Measurements from ENCODE around the gene CXCL6.

CXCL6 gene

DNA sequence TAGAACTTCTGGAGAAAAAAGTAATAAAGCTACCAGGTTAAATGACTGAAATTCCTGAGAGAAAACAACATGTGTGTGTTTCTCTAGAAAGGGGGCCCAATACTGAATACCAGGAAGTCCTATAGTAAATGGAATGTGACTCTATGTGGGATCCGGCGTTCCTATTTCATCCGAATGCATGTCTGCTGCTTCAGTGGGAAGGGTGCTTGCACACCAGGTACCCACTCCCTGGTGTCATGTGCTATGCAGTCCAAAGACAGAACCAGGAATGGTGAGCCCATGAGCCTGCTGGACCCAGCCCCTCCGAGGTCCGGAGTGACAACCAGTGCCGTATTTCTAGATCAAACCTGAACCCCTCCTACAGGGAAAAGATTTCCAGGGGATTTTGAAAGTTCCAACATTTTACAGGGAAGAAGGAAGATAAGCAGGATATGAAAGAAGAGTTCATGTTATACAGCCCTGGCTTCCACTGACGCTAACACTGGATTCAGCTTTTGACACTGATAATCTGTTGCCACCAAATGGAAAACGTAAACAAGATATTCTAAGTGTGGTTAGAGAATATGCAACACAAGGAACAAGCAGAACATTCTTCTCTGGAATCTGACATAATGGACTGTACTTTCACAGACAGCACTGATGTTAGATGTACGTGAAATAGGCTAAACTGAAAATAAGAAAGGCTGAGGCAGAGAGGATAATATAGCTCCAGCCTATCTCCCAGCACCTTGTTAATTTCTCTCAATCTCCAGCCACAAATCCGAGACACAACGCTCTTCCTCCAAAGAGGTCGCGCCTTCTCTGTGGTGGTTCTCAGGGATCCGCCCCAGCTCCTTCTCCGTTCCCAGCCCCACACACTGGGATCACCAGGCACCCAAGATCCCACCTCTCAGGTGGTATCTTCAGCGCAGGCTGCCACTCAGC is 32.0 kb downstream of the CXCL6 start:
- DNase-seq (ENCODE audit: low read depth) = no peak

DNA sequence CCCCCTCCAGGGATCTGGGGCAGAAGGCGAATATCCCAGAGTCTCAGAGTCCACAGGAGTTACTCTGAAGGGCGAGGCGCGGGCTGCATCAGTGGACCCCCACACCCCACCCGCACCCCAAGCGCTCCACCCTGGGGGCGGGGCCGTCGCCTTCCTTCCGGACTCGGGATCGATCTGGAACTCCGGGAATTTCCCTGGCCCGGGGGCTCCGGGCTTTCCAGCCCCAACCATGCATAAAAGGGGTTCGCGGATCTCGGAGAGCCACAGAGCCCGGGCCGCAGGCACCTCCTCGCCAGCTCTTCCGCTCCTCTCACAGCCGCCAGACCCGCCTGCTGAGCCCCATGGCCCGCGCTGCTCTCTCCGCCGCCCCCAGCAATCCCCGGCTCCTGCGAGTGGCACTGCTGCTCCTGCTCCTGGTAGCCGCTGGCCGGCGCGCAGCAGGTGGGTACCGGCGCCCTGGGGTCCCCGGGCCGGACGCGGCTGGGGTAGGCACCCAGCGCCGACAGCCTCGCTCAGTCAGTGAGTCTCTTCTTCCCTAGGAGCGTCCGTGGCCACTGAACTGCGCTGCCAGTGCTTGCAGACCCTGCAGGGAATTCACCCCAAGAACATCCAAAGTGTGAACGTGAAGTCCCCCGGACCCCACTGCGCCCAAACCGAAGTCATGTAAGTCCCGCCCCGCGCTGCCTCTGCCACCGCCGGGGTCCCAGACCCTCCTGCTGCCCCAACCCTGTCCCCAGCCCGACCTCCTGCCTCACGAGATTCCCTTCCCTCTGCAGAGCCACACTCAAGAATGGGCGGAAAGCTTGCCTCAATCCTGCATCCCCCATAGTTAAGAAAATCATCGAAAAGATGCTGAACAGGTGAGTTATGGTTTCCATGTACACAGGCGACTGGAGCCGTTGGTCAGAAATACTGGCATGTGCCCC is 32.9 kb downstream of the CXCL6 start, which contains the start of gene CXCL1:
Gene CXCL1 (plus strand): TSS at position 264 of the 926 bp plus-strand sequence. CDS start 78 bp downstream, at position 342.
- DNase-seq (ENCODE audit: low read depth) = no peak

DNA sequence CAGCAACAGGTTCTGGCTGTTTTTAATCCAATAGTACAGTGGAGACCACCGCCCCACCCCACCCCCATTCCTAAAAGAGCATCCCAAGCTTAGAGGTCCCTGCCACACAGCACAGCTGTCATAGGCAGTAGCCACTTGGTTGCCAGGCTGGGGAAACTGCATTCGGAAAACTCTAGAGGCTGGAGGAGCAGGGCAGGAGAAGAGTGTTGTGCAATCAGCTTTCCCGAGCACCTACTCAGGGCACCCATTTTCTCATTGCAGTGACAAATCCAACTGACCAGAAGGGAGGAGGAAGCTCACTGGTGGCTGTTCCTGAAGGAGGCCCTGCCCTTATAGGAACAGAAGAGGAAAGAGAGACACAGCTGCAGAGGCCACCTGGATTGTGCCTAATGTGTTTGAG is 33.8 kb downstream of the CXCL6 start:
- DNase-seq (ENCODE audit: low read depth) = no peak

DNA sequence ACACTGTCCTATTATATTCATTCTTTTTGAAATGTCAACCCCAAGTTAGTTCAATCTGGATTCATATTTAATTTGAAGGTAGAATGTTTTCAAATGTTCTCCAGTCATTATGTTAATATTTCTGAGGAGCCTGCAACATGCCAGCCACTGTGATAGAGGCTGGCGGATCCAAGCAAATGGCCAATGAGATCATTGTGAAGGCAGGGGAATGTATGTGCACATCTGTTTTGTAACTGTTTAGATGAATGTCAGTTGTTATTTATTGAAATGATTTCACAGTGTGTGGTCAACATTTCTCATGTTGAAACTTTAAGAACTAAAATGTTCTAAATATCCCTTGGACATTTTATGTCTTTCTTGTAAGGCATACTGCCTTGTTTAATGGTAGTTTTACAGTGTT is 34.3 kb downstream of the CXCL6 start:
- DNase-seq (ENCODE audit: low read depth) = no peak

DNA sequence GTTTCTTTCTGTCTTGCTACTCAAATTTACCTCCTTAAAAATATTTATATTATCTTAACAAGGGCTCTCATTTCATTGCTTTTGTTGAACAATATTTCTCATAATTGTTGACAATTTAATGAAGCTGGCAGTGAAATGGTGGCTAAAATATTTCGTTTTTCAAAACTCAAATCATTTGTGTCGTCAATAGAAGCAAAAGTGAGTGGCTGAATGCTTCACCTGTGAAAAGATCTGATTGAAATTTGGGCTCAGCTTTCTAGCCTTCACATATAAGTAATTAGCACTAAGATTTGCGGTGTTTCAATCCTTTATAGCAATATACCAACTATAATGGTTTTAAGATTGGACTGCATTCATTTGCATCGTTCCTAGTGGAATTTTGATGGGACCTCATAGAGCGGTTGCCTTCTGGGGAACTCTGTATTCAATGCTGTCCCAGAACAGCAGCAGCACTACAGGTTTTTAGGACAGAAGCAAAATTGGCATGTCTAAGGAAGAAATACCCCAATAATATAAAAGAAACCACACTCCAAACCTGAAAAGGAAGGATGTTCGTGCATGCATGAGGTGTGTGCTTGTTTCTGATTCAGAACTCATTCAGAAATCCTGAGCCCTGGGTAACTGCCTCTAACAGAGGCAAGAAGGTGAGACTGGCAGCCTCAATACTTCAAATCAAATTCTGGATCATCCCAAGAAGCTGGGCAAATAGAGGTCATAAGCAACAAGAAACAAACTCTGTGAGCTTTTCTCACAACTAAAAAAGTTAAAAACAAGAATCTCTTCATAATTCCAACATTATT is 35.2 kb downstream of the CXCL6 start:
- DNase-seq (ENCODE audit: low read depth) = no peak

DNA sequence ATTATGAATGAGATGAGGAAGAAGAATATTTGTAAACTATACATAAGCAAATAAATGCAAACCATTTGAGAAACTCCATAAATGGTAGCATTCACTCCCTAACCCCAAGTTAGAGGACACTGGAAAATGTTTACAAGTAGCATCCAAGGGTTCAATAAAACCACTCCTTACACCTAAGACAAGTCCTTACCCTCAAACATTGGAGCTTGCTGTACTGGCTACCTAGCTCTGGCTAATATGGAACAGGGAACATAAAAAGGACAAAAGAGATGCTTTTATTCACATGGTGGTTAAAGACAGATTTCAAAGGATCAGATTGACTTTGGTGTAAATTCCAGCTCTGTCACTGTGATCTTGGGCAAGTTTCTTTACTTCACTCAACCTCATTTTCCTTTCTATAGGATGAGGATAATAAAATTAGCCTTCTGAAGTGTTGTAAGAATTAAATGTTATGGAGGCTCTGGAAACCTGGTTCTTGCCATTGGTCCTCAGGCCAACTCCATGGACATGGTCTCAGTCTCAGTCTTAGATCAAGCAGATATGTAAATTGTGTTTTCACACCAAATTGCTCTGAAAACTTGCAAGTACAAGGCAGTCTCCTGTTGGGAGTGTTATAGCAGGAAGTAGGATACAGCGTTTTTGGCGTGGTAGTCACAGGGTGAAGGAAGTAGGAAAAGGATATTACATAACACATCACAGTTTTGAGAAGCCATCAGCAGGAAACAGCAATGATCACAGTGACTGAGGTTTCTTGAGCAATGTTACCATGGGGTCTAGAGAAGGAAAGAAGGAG is 36.0 kb downstream of the CXCL6 start:
- no peak for DNase-seq (ENCODE audit: low read depth)

DNA sequence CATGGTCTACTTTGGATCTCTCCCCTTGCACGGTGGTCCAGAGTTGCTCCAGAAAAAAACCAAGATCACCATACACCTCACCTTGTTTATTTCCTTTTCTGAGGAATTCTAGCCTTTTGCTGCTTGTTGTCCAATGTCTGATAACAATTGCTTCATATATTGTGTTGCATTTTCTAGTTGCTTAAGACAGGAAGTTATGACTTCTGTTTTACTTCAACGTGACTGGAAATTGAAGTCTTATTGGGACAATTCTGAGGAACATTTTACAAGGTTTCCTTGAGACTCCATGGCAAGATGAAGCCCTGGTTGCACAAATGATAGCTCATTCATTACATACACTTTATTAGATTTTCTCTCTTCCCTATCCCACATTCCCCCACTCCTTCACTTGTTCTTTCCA is 37.9 kb downstream of the CXCL6 start:
- DNase-seq (ENCODE audit: low read depth) = no peak

DNA sequence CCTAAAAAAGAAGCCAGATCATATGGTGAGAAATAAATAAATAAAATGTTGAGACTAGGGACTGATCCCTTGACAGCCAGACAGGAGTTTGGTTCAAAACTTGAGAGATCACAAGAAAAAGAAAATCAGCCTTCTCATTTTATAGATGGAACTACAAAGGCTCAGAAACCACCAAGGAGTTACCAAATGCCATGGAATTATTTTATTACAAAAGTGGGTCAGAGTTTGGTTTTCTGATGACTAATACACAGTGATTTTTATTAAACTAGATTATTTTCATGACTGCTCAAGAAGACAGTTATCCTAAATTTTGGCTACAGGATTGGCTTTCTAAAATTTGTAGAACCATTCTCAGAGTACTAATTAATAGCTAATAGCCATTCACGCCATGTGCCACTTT is 38.9 kb downstream of the CXCL6 start:
- no peak for DNase-seq (ENCODE audit: low read depth)

DNA sequence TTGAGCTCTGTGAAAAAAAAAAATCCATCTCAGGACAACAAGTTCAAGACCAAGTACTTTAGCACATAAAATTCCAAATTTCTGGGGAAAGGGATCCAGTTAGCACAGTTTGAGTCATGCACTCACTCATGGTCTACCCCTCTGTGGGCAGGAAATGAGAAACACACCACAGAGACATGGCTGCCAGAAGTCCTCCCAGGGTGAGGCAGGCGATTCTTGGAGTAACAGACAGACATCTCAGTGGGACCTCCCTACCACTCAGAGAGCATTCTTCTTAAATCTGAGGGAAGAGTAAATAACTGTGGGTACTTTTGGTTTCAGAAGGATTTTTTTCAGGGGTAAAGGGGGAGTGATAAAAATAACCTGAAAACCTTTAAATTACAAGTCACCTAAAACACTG is 46.8 kb downstream of the CXCL6 start:
- DNase-seq (ENCODE audit: low read depth) = no peak

DNA sequence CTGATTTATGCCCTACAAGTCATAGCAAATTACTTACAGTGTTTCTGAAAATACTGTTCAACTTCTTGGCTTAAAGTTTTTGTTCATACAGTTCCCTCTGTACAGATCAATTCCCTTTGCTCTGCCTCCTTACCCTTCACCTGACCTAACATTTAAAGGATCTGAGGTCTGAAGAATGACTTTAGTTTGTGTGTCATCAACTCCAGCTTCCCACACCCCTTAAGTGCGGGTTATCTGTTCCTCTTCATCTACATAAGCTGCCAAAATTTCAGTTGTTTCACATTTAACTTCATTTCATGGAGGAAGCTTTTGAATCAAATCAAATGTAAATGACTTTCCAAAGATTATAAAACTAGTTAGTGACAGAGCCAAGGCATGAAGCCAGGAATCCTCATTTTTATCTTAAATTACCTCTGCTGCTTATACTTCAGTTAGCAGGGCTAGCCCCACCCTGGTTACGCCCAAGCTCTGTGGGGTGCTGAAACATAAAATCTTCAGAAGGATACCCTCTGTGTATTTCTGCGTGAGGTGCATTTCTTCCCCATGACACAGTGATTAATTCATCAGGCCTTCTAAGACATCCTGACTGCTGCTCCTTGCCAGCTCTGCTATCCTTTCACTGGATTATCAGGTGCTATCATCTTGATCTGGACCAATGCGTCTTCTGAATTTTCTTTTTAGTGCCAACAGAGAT is 49.2 kb downstream of the CXCL6 start:
- no peak for DNase-seq (ENCODE audit: low read depth)

Measured in GM04504 (cell line).